RPMI7951 (cell line): ENCODE measurements around the gene NIT1. TPM values are rescaled to one million over a fixed set of nuclear protein-coding genes. Genes with fewer than 3 reads are reported as not detected.
A peak's percentile ranks its signal among the peaks of the same experiment; 100 is the strongest.

Experiments used
- DNase-seq: peaks from one replicate; pipeline ENCODE4 v3.0.0-alpha.2; 2012; ENCODE audit warnings: low read depth
- total RNA-seq: library from RNA; depleted of rRNA; stranded (reverse); fragments of >200 nt; shearing (Covaris generic); gene quantifications from 2 replicates; pipeline ENCODE4 v1.2.3, GENCODE V29; 2014; rRNA removed

Gene NIT1
- total RNA-seq, 1 experiment from 2014 or later, result 27.0 TPM

DNA sequence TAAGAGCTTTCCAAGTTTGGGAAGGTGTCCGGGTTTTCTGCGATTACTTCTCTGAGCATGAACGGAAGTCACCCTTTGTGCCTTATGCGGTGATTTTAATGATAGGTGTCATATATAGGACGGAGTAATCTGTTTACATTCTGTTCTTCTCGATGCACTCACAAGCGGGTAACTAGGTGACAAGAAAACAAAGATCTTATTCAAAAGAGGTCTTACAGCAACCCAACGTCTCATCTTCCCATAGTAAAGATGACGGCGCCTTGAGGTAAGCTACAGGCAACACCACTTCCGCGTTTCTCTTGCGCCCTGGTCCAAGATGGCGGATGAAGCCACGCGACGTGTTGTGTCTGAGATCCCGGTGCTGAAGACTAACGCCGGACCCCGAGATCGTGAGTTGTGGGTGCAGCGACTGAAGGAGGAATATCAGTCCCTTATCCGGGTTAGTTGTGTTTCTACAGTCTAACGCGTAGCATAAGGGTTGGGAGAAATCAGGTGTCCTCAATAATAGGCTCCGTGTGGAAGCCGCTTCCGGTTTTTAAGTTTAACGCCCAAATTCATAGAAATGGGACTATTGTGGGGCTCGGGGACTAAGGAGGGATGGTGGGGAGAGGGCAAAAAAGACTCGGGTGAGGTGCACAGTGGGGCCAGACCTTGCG, 35.9 kb downstream of the NIT1 start, which contains the start of gene UFC1:
TSS of gene UFC1 (plus strand) at position 297 of the 656 bp plus-strand sequence. CDS start at position 317, 20 bp downstream.
- peak; percentile 86 for DNase-seq

DNA sequence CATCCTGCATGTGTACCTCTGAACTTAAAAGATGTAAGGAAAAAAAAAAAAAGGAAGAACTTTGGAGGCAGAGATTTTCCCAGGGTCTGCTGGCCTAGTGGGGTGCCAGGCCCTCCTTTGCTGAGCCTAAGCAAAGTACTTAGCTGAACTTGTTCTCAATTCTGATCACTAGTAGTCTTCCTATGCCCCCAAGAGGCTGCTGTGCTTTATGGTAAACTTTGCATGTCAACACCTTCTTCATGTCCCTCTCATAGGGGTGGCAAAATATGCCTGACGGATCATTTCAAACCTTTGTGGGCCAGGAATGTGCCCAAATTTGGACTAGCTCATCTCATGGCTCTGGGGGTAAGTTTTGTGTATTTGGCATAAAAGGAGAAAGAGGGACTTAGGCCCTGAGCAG, 40.0 kb downstream of the NIT1 start:
- no peak for DNase-seq

DNA sequence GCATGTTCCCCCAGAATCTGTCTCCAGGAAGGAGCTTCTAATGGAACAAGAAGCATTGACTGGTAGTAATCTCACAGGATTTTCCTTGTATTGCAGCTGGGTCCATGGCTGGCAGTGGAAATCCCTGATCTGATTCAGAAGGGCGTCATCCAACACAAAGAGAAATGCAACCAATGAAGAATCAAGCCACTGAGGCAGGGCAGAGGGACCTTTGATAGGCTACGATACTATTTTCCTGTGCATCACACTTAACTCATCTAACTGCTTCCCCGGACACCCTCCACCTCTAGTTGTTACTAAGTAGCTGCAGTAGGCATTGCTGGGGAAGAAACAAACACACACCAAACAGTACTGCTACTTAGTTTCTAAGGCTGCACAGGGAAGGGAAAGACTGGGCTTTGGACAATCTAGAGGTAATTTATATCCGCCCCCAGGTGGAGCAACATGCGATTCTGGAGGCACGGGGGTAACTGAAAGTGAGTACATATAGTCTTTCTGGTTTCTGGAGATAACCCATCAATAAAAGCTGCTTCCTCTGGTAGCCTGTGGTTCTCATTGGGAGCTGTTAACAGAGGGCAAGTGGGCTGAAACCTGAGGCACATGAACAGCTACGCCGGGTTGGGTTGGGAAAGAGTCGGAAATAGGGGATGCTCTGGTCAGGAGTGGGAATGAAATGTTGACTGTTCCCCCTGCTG, 40.6 kb downstream of the NIT1 start:
- DNase-seq, result no peak

DNA sequence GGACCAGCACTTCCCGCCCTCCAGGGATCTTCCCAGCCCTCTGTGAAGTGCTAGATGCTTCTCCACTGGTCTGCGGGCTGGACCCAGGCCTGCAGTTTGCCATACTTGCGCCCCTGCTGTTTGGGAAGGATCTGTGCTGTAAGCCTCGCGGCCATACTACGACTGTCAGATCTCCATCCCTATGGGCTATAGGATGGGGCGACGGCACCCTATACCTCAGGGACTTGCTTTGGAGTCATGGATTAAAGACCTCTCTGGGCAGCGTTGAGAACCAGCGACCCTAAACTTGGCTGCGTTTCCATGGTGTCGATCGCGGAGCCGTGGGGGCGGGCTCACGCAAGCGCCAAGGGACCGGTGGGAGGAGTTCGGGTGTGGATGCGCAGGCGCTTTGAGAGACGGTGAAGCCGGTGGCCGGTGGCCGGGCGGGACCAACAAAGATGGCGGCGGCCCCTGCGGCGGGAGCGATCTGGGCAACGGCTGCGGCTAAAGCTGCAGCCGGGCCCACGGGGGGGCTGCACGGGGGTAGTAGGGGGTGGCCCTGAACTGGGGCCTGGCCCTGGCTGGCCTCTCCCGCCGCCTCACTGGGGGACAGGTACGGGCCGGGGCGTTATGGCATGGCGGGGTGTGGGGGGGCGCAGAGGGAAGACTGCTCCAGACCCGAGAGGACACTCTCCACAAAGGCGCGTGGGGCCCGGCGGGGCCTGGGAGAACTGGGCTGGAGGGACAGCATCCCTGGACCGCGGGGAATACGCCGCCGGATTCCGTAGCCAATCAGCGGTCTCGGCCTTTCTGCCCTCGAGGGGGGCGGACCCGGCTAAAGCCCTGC, 41.4 kb downstream of the NIT1 start, which contains the start of gene USP21:
TSS of gene USP21 (plus strand) at position 414 of the 826 bp plus-strand sequence. CDS start 1,141 bp downstream, outside the sequence.
- peak; percentile 85 for DNase-seq

DNA sequence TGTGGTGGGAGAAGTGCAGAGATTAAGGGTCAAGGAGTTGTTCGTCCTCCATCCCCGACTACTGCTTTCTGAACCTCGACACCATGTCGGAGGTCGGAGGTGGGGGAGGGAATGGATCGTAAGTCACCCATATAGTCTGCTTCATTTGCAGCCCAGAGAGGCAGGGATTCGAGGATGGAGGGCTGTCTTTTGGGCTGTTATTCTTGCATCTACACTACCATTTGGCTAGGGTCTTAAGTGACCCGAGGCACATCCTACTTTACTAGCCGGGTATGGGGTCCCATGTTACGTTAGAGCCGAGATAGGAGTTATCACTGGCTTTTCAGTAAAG, 42.0 kb downstream of the NIT1 start:
- no peak for DNase-seq

DNA sequence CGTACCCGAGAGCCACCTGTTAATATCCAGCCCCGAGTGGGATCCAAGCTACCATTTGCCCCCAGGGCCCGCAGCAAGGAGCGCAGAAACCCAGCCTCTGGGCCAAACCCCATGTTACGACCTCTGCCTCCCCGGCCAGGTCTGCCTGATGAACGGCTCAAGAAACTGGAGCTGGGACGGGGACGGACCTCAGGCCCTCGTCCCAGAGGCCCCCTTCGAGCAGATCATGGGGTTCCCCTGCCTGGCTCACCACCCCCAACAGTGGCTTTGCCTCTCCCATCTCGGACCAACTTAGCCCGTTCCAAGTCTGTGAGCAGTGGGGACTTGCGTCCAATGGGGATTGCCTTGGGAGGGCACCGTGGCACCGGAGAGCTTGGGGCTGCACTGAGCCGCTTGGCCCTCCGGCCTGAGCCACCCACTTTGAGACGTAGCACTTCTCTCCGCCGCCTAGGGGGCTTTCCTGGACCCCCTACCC, 42.8 kb downstream of the NIT1 start:
- DNase-seq, result no peak

DNA sequence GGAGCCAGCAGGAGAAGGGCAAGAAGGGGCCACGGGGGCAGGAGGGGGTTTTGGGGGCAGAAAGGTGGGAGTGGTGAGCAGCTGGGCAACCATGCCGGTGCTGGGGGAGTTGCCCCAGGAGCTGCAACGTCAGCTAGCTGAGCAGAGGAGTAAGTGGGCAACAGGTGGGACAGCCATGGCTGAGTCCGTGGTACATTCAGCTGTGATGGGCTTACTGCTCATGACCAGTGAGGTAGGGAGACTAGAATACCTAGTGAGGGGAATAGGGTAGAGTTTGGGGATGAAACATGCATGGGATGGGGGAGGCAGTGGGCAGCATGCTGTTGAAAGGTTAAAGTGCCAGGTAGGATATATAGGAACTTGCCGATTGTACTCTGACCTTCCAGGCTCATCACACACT, 43.7 kb downstream of the NIT1 start:
- no peak for DNase-seq

DNA sequence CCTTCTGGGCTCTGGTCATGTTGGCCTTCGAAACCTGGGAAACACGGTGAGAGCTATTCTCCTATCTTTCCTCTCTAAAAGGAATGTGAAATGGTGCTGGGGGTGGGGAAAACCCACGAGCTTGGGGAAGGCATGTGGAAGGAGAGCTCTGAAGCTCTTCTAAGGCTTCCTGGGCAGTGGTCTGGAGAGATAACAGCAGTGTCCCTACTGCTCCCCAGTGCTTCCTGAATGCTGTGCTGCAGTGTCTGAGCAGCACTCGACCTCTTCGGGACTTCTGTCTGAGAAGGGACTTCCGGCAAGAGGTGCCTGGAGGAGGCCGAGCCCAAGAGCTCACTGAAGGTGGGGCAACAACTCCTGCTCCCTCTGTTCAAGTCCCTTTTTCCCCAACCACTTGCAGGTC, 44.1 kb downstream of the NIT1 start:
- DNase-seq, result no peak

DNA sequence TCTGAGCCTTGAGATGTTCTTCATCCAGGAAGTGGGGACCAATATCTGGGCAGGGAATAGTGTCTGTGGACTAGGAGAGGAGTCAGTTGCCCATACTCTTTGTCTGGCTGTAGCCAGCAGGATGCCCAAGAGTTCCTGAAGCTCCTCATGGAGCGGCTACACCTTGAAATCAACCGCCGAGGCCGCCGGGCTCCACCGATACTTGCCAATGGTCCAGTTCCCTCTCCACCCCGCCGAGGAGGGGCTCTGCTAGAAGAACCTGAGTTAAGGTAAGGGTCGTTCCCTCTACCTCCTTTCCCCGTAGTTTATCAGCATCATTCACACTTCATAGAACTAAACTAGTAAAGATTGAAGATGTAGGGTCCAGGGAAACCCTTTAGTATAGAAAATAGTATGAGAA, 44.9 kb downstream of the NIT1 start:
- no peak for DNase-seq

DNA sequence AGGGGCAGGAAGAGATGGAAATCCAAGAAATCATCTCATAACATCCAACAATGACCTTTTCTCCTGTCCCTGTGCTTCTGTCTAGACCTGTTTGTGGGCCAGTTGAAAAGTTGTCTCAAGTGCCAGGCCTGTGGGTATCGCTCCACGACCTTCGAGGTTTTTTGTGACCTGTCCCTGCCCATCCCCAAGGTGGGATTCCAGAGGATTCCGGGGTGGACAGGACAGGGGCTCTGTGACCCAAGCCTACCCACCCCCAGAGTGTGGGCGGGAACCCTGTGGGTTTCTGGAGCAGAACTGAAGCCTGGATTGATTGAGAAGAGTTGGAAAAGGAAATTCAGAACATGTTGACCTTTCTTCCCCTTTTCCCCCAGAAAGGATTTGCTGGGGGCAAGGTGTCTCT, 45.9 kb downstream of the NIT1 start:
- DNase-seq, result no peak

DNA sequence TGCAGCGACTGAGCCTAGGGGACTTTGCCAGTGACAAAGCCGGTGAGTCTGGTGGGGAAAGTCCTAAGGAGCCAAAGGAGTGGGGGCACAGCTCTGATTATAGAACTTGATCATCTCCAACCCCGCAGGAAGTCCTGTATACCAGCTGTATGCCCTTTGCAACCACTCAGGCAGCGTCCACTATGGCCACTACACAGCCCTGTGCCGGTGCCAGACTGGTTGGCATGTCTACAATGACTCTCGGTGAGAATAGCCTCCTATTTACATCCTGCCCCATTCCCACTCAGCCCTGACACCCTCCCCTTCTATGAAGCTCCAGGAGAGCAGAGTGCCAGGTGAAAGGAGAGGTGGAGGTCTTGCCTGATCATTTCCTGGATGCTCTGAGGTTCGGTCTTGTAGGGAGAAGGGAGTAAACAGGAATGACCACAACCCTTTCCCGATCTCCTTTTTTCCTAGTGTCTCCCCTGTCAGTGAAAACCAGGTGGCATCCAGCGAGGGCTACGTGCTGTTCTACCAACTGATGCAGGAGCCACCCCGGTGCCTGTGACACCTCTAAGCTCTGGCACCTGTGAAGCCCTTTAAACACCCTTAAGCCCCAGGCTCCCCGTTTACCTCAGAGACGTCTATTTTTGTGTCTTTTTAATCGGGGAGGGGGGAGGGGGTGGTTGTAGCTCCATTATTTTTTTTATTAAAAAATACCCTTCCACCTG, 47.2 kb downstream of the NIT1 start:
- DNase-seq, result no peak

DNA sequence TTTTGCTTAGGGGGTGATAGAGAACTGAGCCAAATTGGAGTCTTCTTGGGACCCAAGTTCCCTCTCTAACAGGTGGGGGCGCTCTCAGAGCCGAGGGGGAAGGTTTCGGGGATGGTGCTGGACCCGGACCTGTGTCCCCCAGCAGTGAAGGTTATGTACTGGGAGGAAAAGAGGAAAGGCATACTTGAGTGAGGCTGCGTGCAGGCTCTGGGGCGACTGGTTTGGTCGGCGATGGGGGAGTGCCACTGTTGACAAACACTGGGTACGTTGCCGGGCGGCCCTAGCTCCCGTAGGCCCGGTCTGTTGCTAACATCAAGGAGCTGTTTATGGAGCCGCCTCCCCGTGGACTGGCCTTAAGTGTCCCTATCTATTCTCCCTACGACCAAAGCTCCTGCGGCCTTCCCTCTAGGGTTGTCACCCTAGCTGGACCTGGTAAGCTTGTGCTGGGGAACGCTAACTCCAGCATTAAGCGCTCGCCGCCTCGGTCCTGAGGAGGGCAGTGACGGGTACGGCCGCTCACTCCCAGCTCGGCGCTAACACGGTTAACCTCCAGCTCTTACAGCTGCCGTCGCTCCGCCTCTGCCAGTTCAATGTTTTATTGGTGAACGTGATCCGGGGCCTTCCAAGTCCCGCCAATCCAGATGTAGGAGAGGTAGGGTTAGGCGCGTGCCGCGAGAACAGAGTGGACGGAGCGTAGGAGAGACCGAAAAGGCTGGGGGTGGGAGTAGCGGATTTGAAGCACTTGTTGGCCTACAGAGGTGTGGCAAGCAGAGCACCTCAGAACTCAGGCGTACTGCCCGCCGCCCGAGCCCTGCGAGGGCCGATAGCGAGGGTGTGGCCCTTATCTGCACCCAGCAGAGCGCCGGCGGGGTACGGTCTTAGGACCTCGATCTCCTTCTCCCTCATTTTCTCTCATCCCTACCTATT, 48.1 kb downstream of the NIT1 start, which contains the start of gene PPOX:
TSS of gene PPOX (plus strand) at position 685 of the 927 bp plus-strand sequence. CDS start 422 bp downstream, outside the sequence.
- DNase-seq, result peak; percentile 97

DNA sequence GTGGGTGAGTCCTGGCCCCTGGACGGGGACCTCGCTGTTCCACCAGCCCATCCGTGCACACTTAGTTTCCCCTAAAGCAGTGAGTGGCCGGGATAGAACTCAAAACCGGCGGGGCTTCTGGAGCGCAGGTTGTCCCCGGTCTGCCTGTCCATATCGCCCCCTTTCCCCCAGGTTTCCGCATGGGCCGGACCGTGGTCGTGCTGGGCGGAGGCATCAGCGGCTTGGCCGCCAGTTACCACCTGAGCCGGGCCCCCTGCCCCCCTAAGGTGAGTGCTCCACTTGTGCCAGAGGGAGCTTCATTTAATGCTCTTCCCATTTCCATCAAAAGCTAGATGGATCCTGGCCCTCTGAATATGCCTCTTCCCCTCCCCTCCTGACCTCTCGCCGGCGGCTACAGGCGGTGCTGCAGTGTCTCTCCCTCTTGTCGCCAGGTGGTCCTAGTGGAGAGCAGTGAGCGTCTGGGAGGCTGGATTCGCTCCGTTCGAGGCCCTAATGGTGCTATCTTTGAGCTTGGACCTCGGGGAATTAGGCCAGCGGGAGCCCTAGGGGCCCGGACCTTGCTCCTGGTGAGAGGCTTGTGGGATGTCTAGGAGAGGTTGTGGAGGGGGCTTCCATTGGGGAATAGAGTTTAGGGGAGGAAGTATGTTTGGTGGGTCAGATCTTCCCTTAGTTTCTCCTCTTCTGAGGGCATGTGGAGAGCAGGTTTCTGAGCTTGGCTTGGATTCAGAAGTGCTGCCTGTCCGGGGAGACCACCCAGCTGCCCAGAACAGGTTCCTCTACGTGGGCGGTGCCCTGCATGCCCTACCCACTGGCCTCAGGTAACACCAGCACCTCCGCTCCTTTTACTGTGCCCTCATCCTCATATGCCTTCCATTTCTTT, 49.0 kb downstream of the NIT1 start:
- DNase-seq, result no peak

DNA sequence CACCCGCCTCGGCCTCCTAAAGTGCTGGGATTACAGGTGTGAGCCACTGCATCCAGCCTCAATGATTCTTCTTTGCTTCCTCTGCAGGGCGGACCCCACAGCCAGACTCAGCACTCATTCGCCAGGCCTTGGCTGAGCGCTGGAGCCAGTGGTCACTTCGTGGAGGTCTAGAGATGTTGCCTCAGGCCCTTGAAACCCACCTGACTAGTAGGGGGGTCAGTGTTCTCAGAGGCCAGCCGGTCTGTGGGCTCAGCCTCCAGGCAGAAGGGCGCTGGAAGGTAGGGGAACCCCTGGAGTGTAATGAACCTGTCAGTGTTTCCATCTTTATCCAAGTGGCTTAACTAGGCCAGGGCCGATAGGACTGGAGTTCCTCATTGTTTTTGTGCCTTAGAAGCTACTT, 51.0 kb downstream of the NIT1 start:
- DNase-seq, result no peak

Other genes starting within 250 kb of the NIT1 start
- gene ITLN1, start 232.9 kb upstream of the NIT1 start, total RNA-seq, result not detected in 2 replicates
- not detected in 2 replicates for gene ITLN2, start 163.3 kb upstream of the NIT1 start, total RNA-seq
- gene F11R, start 97.0 kb upstream of the NIT1 start, total RNA-seq, result 6.0 and 10.5 TPM in 2 replicates
- 0.48 TPM in 1 of 2 replicates, not detected in the other for gene TSTD1, start 79.1 kb upstream of the NIT1 start, total RNA-seq
- 63.3 and 67.3 TPM in 2 replicates for gene USF1, start 72.1 kb upstream of the NIT1 start, total RNA-seq
- gene ARHGAP30, start 48.2 kb upstream of the NIT1 start, total RNA-seq, result 0.20 TPM in 1 of 2 replicates, not detected in the other
- 0.20 TPM in 1 of 2 replicates, not detected in the other for gene NECTIN4, start 28.5 kb upstream of the NIT1 start, total RNA-seq
- not detected in 2 replicates for gene KLHDC9, start 19.7 kb upstream of the NIT1 start, total RNA-seq
- gene PFDN2, start 68 bp upstream of the NIT1 start, total RNA-seq, result 82.0 and 94.4 TPM in 2 replicates
- 20.1 and 23.1 TPM in 2 replicates for gene DEDD, start 14.6 kb downstream of the NIT1 start, total RNA-seq
- gene UFC1, start 35.9 kb downstream of the NIT1 start, total RNA-seq, result 81.9 and 95.6 TPM in 2 replicates
- gene USP21, start 41.4 kb downstream of the NIT1 start, total RNA-seq, result 4.4 and 9.3 TPM in 2 replicates
- gene PPOX, start 48.3 kb downstream of the NIT1 start, total RNA-seq, result 12.3 and 16.3 TPM in 2 replicates
- gene B4GALT3, start 59.4 kb downstream of the NIT1 start, total RNA-seq, result 13.7 and 16.7 TPM in 2 replicates
- 5.2 and 8.3 TPM in 2 replicates for gene ADAMTS4, start 80.9 kb downstream of the NIT1 start, total RNA-seq
- gene NDUFS2, start 84.3 kb downstream of the NIT1 start, total RNA-seq, result 109 and 119 TPM in 2 replicates
- 1.3 TPM in 1 of 2 replicates, not detected in the other for gene FCER1G, start 97.2 kb downstream of the NIT1 start, total RNA-seq
- not detected in 2 replicates for gene APOA2, start 105.5 kb downstream of the NIT1 start, total RNA-seq
- gene TOMM40L, start 108.0 kb downstream of the NIT1 start, total RNA-seq, result 8.4 and 10.0 TPM in 2 replicates
- gene NR1I3, start 120.1 kb downstream of the NIT1 start, total RNA-seq, result not detected in 2 replicates
- gene PCP4L1, start 140.6 kb downstream of the NIT1 start, total RNA-seq, result not detected in 2 replicates
- 0.24 and 0.39 TPM in 2 replicates for gene MPZ, start 191.9 kb downstream of the NIT1 start, total RNA-seq
- gene SDHC, start 196.3 kb downstream of the NIT1 start, total RNA-seq, result 16.1 and 19.5 TPM in 2 replicates
- gene CFAP126, start 249.8 kb downstream of the NIT1 start, total RNA-seq, result not detected in 2 replicates